Astrocyte (in vitro differentiated cells and primary cell): ENCODE measurements around the gene ZC4H2.

Experiments used
- CTCF ChIP-seq: IDR thresholded peaks from 2 replicates; pipeline ENCODE4 v1.5.1; 2011; ENCODE audit warnings: low read depth, mild to moderate bottlenecking, inconsistent platforms, low read length, moderate library complexity; ENCODE audit not compliant: insufficient read depth
- EZH2 ChIP-seq: IDR thresholded peaks from 2 replicates; pipeline ENCODE4 v1.6.1; 2012; ENCODE audit warnings: mild to moderate bottlenecking, low read length, inconsistent platforms; ENCODE audit not compliant: insufficient read depth

- TF ChIP-seq CTCF (no peak), EZH2 (no peak)
Observed at GRCh38 chrX:64867217-64867616, 109.0 kb downstream of the ZC4H2 start.
